ENCODE results near the gene SPNS2.

Gene SPNS2

DNA sequence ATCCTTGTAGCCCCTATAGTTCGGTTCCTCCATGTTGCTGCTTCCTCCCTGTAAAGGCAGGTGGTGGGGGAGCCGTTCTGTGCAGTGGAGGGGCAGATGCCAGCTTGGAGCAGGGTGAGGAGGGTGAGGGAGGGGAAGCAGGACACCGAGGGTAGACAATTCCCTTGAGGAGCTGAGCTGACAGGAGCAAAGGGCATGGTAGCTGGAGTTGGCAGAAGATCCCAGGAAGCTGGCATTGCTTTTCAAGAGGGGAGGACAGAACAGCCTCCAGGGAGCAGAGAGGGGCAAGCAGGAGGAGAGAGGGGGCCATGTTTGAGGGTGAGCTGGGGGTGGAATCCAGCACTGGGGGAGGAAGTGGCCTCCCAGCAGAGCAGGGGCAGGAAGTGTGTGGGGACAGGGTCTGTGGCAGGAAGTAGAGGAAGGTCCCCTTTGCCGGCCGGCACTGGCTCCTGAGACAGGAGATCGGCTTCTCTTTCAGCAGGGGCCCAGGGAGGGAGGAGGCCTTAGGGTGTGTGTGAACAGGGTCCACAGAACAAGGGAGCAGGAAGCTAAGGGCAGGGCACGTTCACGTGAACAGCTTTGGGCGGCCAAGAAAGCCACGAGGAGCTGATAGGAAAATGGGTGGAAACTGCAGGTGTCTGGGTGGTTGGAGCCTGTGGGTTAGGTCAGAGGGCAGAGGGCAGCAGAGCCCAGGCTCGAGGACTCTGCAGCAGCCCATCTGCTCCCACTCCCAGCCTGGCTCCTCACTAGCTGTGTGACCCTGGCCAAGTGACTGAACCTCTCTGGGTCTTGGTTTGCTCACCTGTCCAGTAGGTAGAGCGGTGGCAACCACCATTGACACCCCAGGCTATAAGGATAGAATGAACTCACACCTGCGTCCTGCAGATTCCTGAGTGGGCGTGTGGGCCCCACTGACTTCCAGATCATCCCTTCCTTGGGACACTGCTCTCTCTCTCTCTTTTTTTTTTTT, 17.5 kb upstream of the SPNS2 start:
- no peak for DNase-seq

- no peak for DNase-seq
Observed at GRCh38 chr17:4482338-4483011, 16.2 kb upstream of the SPNS2 start.

DNA sequence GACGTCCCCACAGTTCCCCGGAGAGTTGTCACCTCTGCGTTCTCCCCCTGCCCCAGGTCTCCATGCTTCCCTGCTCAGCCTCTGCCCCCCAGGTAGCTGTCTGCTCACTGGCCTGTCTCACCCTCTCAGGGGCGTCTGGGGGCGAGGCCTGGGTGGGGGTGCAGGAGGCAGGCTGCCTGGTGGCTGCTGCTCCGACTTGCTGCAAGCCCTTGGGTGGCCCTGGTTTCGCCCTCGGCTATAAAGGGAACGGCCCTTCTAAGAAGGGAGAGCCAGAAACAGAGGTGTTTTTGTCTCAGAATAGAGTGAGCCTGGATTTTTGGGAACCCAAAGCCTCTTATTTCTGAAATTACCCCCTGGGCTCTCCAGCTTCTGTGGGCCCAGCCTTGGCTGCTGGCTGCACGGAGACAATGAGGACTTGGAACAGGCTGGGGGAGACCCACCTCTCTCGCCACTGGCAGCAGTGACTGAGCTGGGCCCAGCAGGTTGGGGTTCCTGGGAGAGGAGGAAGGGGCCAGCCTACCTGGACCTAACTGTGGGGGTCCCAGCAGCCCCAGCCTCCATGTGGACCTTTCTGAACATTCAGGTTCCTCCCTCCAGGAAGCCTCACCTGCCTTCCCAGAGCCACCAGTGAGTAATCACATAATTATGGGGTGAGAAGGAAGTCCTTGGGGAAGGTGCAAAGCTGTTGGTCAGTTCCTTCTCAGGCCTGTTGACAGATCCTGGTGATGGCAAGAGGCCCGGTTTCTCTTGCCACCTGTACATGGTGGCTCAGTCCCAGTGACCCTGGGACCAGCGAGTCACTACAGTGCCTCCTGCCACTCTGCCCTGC, 15.5 kb upstream of the SPNS2 start:
- DNase-seq: no peak

- no peak for DNase-seq
Observed at GRCh38 chr17:4485676-4486646, 12.7 kb upstream of the SPNS2 start.

DNA sequence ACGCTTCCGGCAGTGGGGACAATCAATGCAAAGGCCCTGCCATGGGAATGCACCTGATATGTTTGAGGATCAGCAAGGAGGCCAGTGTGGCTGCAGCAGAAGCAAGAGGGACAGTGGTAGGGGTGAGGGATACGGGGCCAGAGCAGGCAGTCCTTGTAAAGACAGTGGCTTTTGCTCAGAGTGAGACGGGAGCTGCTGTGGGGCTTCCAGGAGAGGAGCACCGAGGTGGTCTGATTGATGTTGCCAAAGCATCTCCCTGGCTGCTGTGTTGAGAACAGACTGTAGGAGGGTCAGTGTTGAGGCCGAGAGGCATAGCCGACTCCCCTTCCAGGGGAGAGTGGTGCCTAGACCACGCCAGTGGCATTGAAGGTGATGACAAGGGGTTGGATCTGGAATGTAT, 11.4 kb upstream of the SPNS2 start:
- no peak for DNase-seq

GRCh38 chr17:4487820-4488716, 10.6 kb upstream of the SPNS2 start:
- DNase-seq: no peak

GRCh38 chr17:4488989-4489595, 9.6 kb upstream of the SPNS2 start:
- DNase-seq: no peak

GRCh38 chr17:4490109-4490591, 8.5 kb upstream of the SPNS2 start:
- DNase-seq: no peak

DNA sequence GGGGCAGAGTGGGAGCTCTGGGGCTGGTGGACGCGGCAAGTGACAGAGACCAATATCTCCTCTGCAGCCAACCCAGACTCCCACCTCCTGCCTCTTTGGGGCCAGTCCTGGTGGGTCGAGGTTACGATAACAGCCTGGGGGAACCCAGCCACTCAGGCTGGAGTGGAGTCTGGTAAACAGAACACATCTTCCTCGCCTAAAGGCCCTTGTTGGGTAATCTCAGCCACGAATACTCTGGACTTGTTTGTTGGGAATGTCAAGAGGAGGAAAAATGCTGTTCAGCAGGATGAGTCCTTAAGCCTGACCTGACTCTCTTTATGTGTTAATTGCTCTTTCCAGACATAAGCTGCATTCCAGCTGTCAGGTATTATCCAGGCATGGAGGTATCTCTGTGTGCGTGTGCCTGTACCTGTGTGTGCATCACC, 8.0 kb upstream of the SPNS2 start:
- no peak for DNase-seq

- DNase-seq: no peak
Observed at GRCh38 chr17:4492721-4493561, 5.7 kb upstream of the SPNS2 start.

GRCh38 chr17:4497101-4497824, 1.4 kb upstream of the SPNS2 start:
- DNase-seq: no peak

DNA sequence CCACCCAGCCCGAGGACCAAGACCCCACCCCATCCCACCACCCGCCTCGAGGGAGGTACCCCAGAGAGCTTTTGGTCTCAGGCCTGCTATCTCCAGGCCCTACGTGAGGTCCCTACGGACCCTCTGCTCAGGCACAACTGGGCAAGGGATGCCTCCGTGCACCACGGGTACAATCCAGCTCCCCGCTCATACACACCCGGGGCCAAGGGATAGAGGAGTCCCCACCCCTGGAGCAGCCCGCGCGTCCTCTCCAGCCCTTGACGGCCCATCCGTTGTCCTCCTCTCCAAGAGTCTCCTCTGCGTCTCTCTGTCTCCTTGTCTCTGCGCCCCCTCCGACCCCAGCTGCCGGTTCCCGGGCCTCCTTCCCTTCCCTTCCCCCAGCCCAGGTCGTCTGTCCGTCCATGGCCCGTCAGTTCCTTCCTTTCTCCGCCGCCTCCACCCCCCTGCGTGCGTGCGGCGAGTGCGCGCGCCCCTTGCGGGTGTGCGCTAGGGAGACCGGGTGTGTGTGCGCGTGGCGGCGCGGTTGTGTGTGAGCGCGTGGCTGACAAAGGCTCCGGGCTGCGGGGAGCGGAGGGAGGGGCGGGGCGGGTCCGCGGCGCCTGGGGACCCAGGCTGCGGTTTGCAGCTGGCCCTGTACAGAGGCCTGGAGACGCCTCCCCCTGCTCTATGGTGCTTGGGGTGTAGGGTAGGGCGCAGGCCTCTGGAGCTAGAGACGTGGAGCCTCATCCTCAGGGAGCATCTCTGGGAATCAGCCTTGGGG, 930 bp downstream of the SPNS2 start:
- DNase-seq: no peak

DNA sequence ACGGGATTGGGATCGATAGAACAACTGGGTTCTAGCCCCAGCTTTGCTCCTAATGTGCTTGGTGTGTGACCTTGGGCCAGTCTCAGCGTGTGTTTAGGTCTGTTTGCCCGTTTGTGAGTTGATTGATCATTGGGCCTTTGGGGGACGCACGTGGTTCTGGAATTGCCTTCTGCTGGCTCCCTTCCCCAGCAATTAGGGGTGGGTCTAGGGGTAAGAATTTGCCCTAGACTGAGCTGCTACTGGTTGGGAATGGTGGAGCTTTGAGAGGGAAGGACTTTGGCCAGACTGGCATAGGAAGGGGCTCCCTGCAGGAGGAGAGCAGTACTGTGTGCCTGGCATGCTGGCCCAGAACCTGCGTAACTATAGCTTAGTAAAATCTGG, 1.5 kb downstream of the SPNS2 start:
- DNase-seq: no peak

DNA sequence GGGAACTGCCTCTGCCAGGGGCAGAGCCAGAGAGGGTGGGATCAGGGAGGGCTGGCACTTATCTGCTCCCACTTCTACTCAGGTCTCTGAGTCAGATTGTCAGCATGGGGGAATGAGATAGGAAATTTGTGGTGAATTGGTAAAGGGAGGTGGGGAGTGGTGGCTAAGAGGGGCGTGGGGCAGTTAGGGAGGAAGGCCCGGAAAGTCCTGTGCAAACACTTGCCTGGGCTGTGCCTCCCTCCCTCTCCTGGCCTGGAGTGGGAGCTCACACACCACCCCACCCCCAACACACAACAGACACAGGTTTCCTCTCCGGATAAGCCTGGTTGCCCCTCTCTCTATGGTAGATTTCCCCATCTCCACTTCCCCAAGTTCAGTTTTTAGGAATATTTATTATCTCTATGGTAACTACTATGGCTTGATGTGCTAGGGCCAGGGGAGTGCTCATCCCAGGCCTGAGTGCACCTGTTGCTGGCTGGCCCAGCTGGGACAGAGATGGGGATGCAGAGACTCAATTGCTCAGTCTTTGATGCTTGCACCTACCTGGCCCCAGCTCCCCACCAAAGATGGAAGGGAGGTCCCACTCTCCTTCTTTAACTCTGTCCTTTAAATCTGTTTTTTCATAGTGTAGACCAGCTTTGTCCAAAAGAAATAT, 2.7 kb downstream of the SPNS2 start:
- no peak for DNase-seq

- no peak for DNase-seq
Observed at GRCh38 chr17:4502466-4503154, 3.9 kb downstream of the SPNS2 start.

- no peak for DNase-seq
Observed at GRCh38 chr17:4503283-4504025, 4.8 kb downstream of the SPNS2 start.

Measured in NCI-H345 (cell line).